ENCODE data around the gene ZCCHC14. TPM values are rescaled to one million over a fixed set of nuclear protein-coding genes. Genes with fewer than 3 reads are reported as not detected.

ZCCHC14 gene
- total RNA-seq, 4 donors from 2014 or later, result 27.7 to 56.1 (median 36.7) TPM

DNA sequence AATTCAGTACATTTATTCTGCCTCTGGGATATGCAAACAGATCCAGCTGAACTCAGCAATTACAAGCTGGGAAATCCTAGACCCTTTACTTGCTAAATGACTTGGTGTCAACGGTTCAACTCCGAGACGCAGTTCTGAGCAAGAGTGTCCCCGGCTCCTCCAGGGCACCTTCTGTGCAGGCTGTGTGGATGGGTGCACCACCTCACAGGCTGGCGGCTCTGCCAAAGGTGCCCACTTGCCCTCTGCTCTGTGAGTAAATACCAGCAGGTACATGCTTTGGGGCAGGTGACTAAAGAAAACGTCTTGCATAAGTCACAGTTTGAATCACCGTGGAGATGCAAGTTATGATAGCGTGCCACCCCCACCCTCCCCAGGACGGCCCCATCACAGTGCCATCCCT, 77.4 kb downstream of the ZCCHC14 start:
- H3K4me1 ChIP-seq, result peaks cover 0 to 10% (median 0%) of the 10 kb centered on the region in 4 donors
- no peaks in the 10 kb centered on the region for H3K9me3 ChIP-seq
- H3K27me3 ChIP-seq, result no peaks in the 10 kb centered on the region
- WGBS, 2 donors (ENCODE audit: low coverage in 1 of 2), result 88% methylated on average over 8 of the region's 9 CpGs; no CpG with 5 or more reads in 1 of the 2 donors
- no peak for DNase-seq
- H3K36me3 ChIP-seq, result peaks cover 0 to 39% (median 12%) of the 10 kb centered on the region in 4 donors
- TF ChIP-seq, protein P1, sequence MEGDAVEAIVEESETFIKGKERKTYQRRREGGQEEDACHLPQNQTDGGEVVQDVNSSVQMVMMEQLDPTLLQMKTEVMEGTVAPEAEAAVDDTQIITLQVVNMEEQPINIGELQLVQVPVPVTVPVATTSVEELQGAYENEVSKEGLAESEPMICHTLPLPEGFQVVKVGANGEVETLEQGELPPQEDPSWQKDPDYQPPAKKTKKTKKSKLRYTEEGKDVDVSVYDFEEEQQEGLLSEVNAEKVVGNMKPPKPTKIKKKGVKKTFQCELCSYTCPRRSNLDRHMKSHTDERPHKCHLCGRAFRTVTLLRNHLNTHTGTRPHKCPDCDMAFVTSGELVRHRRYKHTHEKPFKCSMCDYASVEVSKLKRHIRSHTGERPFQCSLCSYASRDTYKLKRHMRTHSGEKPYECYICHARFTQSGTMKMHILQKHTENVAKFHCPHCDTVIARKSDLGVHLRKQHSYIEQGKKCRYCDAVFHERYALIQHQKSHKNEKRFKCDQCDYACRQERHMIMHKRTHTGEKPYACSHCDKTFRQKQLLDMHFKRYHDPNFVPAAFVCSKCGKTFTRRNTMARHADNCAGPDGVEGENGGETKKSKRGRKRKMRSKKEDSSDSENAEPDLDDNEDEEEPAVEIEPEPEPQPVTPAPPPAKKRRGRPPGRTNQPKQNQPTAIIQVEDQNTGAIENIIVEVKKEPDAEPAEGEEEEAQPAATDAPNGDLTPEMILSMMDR (IDR thresholded peaks at IDR 0.05), result no peak
- no peak for TF ChIP-seq POLR2AphosphoS5 (IDR thresholded peaks at IDR 0.05)
- no peak for TF ChIP-seq EP300 (IDR thresholded peaks at IDR 0.05; ENCODE audit: low read depth)
- TF ChIP-seq POLR2A (IDR thresholded peaks at IDR 0.05), result no peak
- H3K27ac ChIP-seq, result no peak overlapping the region
- in situ Hi-C loops (cut with MboI; ENCODE audit: low pct_ligation_motif_present in 1 of 4, low pct_unique_long_range_greater_than_20kb in 1 of 4, low sequenced_read_pairs in 3 of 4) (loop anchor here in 2 of 4 donors (10.0 to 25.0 kb wide), 3 partner anchors 219 to 347 kb away; partner anchors contain the start of gene KLHDC4 (in 1 of the 2)), intact Hi-C loops (cut with DNase I; ENCODE audit: low total_unique reads) (loop anchor here (10.0 kb wide), 2 partner anchors 79 to 129 kb away; partner anchors contain the start of gene ZCCHC14)
- no peak overlapping the region for H3K4me3 ChIP-seq

DNA sequence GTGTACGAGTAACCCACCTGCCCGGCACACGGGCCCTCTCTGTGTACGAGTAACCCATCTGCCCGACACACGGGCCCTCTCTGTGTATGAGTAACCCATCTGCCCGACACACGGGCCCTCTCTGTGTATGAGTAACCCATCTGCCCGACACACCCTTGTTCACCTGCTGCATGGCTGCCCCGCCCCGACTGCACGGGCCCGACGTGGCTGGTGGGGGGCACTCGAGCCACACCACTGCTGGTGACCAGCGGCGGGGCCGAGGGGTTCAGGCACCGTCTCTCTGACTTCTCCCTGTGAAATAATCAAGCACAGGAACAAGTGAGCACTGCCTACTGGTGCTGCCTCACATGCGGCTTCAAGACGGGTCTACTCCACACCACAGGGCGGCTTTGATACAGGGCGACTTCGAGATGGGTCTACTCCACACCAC, 78.6 kb downstream of the ZCCHC14 start:
- no peaks in the 10 kb centered on the region for H3K9me3 ChIP-seq
- DNase-seq, result no peak
- no peaks in the 10 kb centered on the region for H3K27me3 ChIP-seq
- H3K4me3 ChIP-seq, result no peak overlapping the region
- H3K27ac ChIP-seq, result no peak overlapping the region
- intact Hi-C loops (cut with DNase I; ENCODE audit: low total_unique reads), result loop anchor here (10.0 kb wide), 2 partner anchors 81 to 131 kb away; partner anchors contain the start of gene ZCCHC14
- 69% methylated on average over 24 of the region's 24 CpGs; no CpG with 5 or more reads in 1 of the 2 donors for WGBS, 2 donors (ENCODE audit: low coverage in 1 of 2)
- no peak for TF ChIP-seq POLR2AphosphoS5 (IDR thresholded peaks at IDR 0.05)
- TF ChIP-seq, protein P1 (IDR thresholded peaks at IDR 0.05), result no peak
- TF ChIP-seq POLR2A (IDR thresholded peaks at IDR 0.05), result no peak
- TF ChIP-seq EP300 (IDR thresholded peaks at IDR 0.05; ENCODE audit: low read depth), result no peak
- H3K4me1 ChIP-seq, result peaks cover 0 to 10% (median 0%) of the 10 kb centered on the region in 4 donors
- peaks cover 0 to 41% (median 10%) of the 10 kb centered on the region in 4 donors for H3K36me3 ChIP-seq
- in situ Hi-C loops (cut with MboI; ENCODE audit: low pct_ligation_motif_present in 1 of 4, low pct_unique_long_range_greater_than_20kb in 1 of 4, low sequenced_read_pairs in 3 of 4), result loop anchor here in 2 of 4 donors (10.0 to 25.0 kb wide), 3 partner anchors 221 to 348 kb away; partner anchors contain the start of gene KLHDC4 (in 1 of the 2)

DNA sequence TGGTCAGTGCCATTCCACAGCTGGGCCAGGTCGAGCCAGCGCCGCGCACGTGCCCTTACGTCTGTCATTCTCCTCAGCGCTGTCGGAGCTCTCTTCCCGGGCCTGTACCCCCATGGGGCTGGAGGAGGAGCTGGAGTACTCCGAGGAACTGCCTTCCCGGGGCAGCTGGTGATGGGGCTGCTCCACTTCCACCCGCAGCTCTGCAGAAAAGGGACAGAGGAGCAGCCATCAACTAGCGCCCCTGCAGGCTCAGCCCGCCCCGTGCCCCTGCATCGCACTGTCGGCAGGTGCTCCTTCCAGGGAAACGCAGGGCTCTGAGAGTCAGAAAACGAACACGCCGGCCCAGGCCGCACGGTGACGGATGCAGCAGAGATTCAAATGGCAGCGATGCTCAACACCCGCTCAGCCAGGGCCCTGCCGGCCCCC, 79.8 kb downstream of the ZCCHC14 start:
- intact Hi-C loops (cut with DNase I; ENCODE audit: low total_unique reads), result loop anchor here (10.0 kb wide), 2 partner anchors 82 to 132 kb away; partner anchors contain the start of gene ZCCHC14
- Histone ChIP-seq H3K9me3 (no peaks in the 10 kb centered on the region), H3K36me3 (peaks cover 0 to 44% (median 10%) of the 10 kb centered on the region in 4 donors), H3K27me3 (no peaks in the 10 kb centered on the region), H3K27ac (no peak overlapping the region), H3K4me1 (no peaks in the 10 kb centered on the region), H3K4me3 (no peak overlapping the region)
- DNase-seq, result no peak
- in situ Hi-C loops (cut with MboI; ENCODE audit: low pct_ligation_motif_present in 1 of 4, low pct_unique_long_range_greater_than_20kb in 1 of 4, low sequenced_read_pairs in 3 of 4), result loop anchor here in 2 of 4 donors (10.0 to 25.0 kb wide), 3 partner anchors 222 to 349 kb away; partner anchors contain the start of gene KLHDC4 (in 1 of the 2)
- no peak for TF ChIP-seq POLR2A (IDR thresholded peaks at IDR 0.05)
- WGBS, 2 donors (ENCODE audit: low coverage in 1 of 2), result 93 to 100% methylated on average over 6 to 27 of the region's 27 CpGs

DNA sequence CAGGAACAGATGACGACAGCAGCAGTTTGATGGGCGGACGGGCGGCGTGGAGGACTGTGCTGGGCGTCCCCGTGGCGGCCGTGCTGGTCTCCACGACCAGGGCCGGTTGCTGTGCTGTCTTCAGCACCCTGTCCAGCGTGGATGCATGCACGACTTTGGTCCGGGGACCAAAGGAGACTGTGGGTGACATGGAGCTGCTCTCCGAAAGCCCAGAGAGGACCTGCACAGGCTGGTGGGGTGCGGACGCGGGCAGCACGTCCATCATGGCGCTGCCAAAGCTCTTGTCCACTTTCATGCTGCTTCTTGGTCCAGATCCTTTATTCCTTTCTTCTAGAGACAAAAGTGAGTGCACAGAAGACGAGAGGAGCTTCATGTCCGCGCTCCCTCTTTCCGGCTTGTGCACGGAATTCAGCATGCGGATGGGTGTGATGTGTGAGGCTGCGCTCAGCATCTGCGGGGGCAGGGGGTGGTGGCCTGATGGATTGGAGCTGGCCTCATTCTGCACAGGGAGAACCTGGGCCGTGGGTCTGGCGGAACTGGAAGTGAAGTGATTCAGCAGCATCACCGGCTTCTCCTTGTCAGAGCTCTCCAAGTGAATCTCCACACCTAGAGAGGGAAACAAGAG, 80.3 kb downstream of the ZCCHC14 start:
- 87% methylated on average over 31 of the region's 31 CpGs; no CpG with 5 or more reads in 1 of the 2 donors for WGBS, 2 donors (ENCODE audit: low coverage in 1 of 2)
- Histone ChIP-seq H3K4me1 (no peaks in the 10 kb centered on the region), H3K36me3 (peaks cover 0 to 43% (median 10%) of the 10 kb centered on the region in 4 donors), H3K27me3 (no peaks in the 10 kb centered on the region), H3K27ac (no peak overlapping the region), H3K9me3 (no peaks in the 10 kb centered on the region), H3K4me3 (no peak overlapping the region)
- no peak for DNase-seq
- TF ChIP-seq, protein P1 (IDR thresholded peaks at IDR 0.05), result no peak
- TF ChIP-seq POLR2AphosphoS5 (IDR thresholded peaks at IDR 0.05) (no peak), POLR2A (IDR thresholded peaks at IDR 0.05) (no peak), EP300 (IDR thresholded peaks at IDR 0.05; ENCODE audit: low read depth) (no peak)
- intact Hi-C loops (cut with DNase I; ENCODE audit: low total_unique reads), result loop anchor here (10.0 kb wide), 2 partner anchors 82 to 132 kb away; partner anchors contain the start of gene ZCCHC14
- in situ Hi-C loops (cut with MboI; ENCODE audit: low pct_ligation_motif_present in 1 of 4, low pct_unique_long_range_greater_than_20kb in 1 of 4, low sequenced_read_pairs in 3 of 4), result loop anchor here in 2 of 4 donors (10.0 to 25.0 kb wide), 3 partner anchors 222 to 350 kb away; partner anchors contain the start of gene KLHDC4 (in 1 of the 2)

Data from transverse colon (tissue), 4 donors.